Suprapubic skin (tissue), 4 donors: ENCODE measurements around the gene DMRTB1. TPM values are rescaled to one million over a fixed set of nuclear protein-coding genes. Genes with fewer than 3 reads are reported as not detected.
A peak's percentile ranks its signal among the peaks of the same experiment; 100 is the strongest.

Experiments
- DNase-seq, 2 donors: peaks; one replicate each; pipeline ENCODE4 v3.0.0-alpha.2; 2019; ENCODE audit warnings: low spot score in 2 of 2
- H3K27ac ChIP-seq: fragments of 200-600 bp; sonication (generic); one replicate; pipeline ENCODE4 v1.5.1; 2019
- H3K27me3 ChIP-seq: fragments of 200-600 bp; sonication (generic); one replicate; pipeline ENCODE4 v1.5.1; 2019
- H3K36me3 ChIP-seq: fragments of 200-600 bp; sonication (generic); one replicate; pipeline ENCODE4 v1.5.1; 2019
- H3K4me1 ChIP-seq: fragments of 200-600 bp; sonication (generic); one replicate; pipeline ENCODE4 v1.5.1; 2019
- H3K4me3 ChIP-seq: fragments of 200-600 bp; sonication (generic); one replicate; pipeline ENCODE4 v1.5.1; 2019; ENCODE audit warnings: mild to moderate bottlenecking
- H3K9me3 ChIP-seq: fragments of 200-600 bp; sonication (generic); one replicate; pipeline ENCODE4 v1.5.1; 2019
- CTCF ChIP-seq, 2 donors: fragments of 200-600 bp in 1 of 2; fragments of 450-650 bp in 1 of 2; sonication (generic) in 1 of 2; IDR thresholded peaks; one replicate each; pipeline ENCODE4 v1.5.1; 2016 to 2019; ENCODE audit warnings: antibody characterized with exemption in 2 of 2, mild to moderate bottlenecking in 1 of 2, moderate library complexity in 1 of 2
- EP300 ChIP-seq: sonication (generic); formaldehyde crosslinking; IDR thresholded peaks from one replicate; pipeline ENCODE4 v1.6.1; 2017; ENCODE audit warnings: antibody characterized with exemption
- POLR2A ChIP-seq, 2 donors: fragments of 450-650 bp; IDR thresholded peaks; one replicate each; pipeline ENCODE4 v1.6.1; 2017; ENCODE audit warnings: antibody characterized with exemption in 2 of 2, mild to moderate bottlenecking in 2 of 2, moderate library complexity in 2 of 2
- POLR2AphosphoS5 ChIP-seq, 3 donors: sonication (generic); formaldehyde crosslinking; IDR thresholded peaks; one replicate each; pipeline ENCODE4 v1.6.1; 2017; ENCODE audit warnings: antibody characterized with exemption in 3 of 3
- WGBS: methylation state at CpG from one replicate; pipeline ENCODE4 v1.1.5; 2018; 5-methylcytosine and 5-hydroxymethylcytosine counted together
- total RNA-seq, 4 donors: library from RNA; depleted of rRNA; stranded (reverse); fragments of >200 nt; gene quantifications; one replicate each; pipeline ENCODE4 v1.1.0, GENCODE V29; 2016

Gene DMRTB1
- total RNA-seq, 4 donors from 2014 or later = not detected

DNA sequence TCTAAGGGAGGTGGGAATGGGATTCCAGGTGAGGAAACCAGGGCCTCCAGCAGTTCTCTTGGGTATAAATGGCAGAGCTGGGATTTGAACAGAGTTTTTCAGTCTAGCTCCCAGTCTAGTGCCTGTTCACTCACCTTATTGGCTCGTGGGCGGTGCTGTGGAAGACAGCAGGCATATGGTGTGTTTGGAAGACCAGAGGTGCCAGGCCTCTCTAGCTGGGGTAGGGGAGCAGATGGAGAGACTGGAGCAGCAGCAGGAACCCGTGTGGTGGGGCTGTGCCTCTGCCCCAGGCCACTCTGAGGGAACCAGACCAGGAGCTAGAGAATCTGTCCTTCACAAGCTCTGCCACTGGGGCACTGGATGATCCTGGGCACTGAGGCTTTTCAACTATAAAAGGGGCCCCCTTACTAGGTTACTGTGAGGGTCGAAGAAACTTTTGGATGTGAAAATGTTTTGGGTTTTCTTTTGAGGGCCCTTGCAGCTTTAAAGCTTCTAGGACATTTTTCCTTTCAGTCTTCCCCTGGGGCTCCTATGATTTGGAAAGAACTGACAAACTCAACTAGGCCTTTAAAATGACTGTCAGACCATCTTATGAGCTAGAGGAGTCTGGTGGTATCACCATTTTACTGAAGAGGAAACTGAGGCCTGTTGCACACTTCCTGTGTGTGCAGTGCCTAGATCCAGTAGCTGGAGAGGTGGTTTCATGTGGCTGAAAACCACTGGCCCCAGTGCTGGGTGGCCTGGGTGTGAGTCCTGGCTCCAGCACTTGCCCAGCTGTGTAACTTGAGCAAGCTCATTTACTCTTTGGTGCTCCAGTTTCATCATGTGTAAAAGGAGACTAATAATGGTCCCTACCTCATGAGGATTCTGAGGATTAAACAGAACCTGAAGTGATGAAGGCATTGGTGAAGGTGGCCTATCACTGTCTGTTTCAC lies 6.1 kb downstream of the DMRTB1 start:
- Histone ChIP-seq H3K27ac (no peak overlapping the region), H3K9me3 (no peaks in the 10 kb centered on the region), H3K27me3 (no peaks in the 10 kb centered on the region), H3K36me3 (no peaks in the 10 kb centered on the region), H3K4me1 (peaks cover 3% of the 10 kb centered on the region), H3K4me3 (no peak overlapping the region)
- DNase-seq = no peak
- no peak for TF ChIP-seq CTCF (IDR thresholded peaks at IDR 0.05)
- TF ChIP-seq POLR2AphosphoS5 (IDR thresholded peaks at IDR 0.05) = no peak
- no peak for TF ChIP-seq EP300
- no peak for TF ChIP-seq POLR2A (IDR thresholded peaks at IDR 0.05)
- 73% methylated on average over 4 of the region's 4 CpGs for WGBS

- Histone ChIP-seq H3K4me3 (no peak overlapping the region), H3K36me3 (no peaks in the 10 kb centered on the region), H3K9me3 (no peaks in the 10 kb centered on the region), H3K4me1 (peaks cover 6% of the 10 kb centered on the region), H3K27me3 (no peaks in the 10 kb centered on the region), H3K27ac (no peak overlapping the region)
- no peak for TF ChIP-seq EP300
- TF ChIP-seq POLR2AphosphoS5 (IDR thresholded peaks at IDR 0.05) = no peak
- no peak for TF ChIP-seq CTCF (IDR thresholded peaks at IDR 0.05)
- TF ChIP-seq POLR2A (IDR thresholded peaks at IDR 0.05) = no peak
- DNase-seq = peak in 1 of 2 donors; percentile 4
These were observed 8.2 kb downstream of the DMRTB1 start for GRCh38 chr1:53467391-53467790.

DNA sequence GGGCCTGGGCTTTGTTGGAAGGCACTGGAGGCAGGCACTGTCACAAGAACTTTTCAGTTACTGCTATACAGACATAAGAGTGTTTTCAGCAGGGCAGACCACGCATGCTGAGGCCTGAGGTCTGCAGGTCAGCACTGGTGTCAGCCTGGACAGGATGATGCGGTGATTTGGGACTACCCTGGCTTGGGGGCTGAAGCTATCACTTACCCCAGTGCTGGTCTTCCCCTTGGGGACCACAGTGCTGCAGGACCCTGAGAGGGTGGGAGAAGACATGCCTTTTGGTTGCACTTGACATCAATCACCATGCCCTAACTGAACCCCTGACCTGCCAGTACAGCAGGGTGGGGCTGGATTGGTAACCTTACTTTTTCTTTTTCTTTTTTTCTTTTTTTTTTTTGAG lies 9.2 kb downstream of the DMRTB1 start:
- Histone ChIP-seq H3K27ac (no peak overlapping the region), H3K36me3 (no peaks in the 10 kb centered on the region), H3K4me1 (peaks cover 6% of the 10 kb centered on the region), H3K9me3 (no peaks in the 10 kb centered on the region), H3K27me3 (no peaks in the 10 kb centered on the region), H3K4me3 (no peak overlapping the region)
- 100% methylated on average over 2 of the region's 2 CpGs for WGBS
- DNase-seq = peak in 1 of 2 donors; percentile 26
- no peak for TF ChIP-seq POLR2A (IDR thresholded peaks at IDR 0.05)
- TF ChIP-seq POLR2AphosphoS5 (IDR thresholded peaks at IDR 0.05) = no peak
- TF ChIP-seq EP300 = no peak
- no peak for TF ChIP-seq CTCF (IDR thresholded peaks at IDR 0.05)

GRCh38 chr1:53469373-53469772 lies 10.2 kb downstream of the DMRTB1 start:
- no peak overlapping the region for H3K4me3 ChIP-seq
- WGBS = 91% methylated on average over 5 of the region's 5 CpGs
- H3K27me3 ChIP-seq = no peaks in the 10 kb centered on the region
- no peaks in the 10 kb centered on the region for H3K36me3 ChIP-seq
- TF ChIP-seq POLR2AphosphoS5 (IDR thresholded peaks at IDR 0.05) (no peak), POLR2A (IDR thresholded peaks at IDR 0.05) (no peak), CTCF (IDR thresholded peaks at IDR 0.05) (no peak), EP300 (no peak)
- no peaks in the 10 kb centered on the region for H3K9me3 ChIP-seq
- no peak overlapping the region for H3K27ac ChIP-seq
- peak in 1 of 2 donors; percentile 71 for DNase-seq
- peaks cover 6% of the 10 kb centered on the region for H3K4me1 ChIP-seq

DNA sequence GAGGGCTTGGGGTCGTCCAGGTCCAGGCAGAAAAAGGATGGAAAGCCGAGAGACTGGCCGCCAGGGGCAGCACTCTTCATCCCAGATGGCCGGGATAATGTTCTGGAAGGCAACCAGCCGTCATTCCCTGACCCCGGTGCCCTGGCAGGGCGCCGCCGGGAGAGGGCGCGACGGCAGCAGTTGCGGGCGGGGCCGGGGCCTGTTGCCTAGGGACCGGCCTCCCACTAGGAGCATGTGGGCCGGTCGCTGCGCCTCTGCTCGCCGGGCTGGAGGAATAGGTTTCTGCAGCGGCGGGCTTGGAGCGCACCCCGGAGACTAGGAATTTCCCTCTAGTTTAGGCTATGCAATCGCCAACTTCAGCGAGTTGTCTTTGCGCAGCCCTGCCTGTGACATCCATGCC lies 11.0 kb downstream of the DMRTB1 start:
- Histone ChIP-seq H3K36me3 (no peaks in the 10 kb centered on the region), H3K27me3 (no peaks in the 10 kb centered on the region), H3K4me1 (peaks cover 6% of the 10 kb centered on the region), H3K9me3 (no peaks in the 10 kb centered on the region), H3K4me3 (no peak overlapping the region), H3K27ac (no peak overlapping the region)
- peak in 1 of 2 donors; percentile 71 for DNase-seq
- 12% methylated on average over 7 of the region's 28 CpGs for WGBS
- TF ChIP-seq CTCF (IDR thresholded peaks at IDR 0.05) (peak; percentile 47 to 86), EP300 (no peak), POLR2A (IDR thresholded peaks at IDR 0.05) (no peak)
